GM10266 (cell line): ENCODE results near the gene GLT8D2.

ENCODE experiments used
- DNase-seq: peaks from one replicate; pipeline ENCODE4 v3.0.0; 2012; ENCODE audit errors: extremely low spot score
- TF ChIP-seq, protein P1 (sequence below): IDR thresholded peaks from 2 replicates; pipeline ENCODE4 v1.5.1; 2012; ENCODE audit warnings: mild to moderate bottlenecking, low read depth; ENCODE audit not compliant: control insufficient read depth, insufficient read depth; ENCODE audit errors: missing control alignments

Gene GLT8D2

GRCh38 chr12:103997286-103997900 is 52.6 kb downstream of the GLT8D2 start:
- no peak for DNase-seq
- TF ChIP-seq, protein P1, sequence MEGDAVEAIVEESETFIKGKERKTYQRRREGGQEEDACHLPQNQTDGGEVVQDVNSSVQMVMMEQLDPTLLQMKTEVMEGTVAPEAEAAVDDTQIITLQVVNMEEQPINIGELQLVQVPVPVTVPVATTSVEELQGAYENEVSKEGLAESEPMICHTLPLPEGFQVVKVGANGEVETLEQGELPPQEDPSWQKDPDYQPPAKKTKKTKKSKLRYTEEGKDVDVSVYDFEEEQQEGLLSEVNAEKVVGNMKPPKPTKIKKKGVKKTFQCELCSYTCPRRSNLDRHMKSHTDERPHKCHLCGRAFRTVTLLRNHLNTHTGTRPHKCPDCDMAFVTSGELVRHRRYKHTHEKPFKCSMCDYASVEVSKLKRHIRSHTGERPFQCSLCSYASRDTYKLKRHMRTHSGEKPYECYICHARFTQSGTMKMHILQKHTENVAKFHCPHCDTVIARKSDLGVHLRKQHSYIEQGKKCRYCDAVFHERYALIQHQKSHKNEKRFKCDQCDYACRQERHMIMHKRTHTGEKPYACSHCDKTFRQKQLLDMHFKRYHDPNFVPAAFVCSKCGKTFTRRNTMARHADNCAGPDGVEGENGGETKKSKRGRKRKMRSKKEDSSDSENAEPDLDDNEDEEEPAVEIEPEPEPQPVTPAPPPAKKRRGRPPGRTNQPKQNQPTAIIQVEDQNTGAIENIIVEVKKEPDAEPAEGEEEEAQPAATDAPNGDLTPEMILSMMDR, result no peak

DNA sequence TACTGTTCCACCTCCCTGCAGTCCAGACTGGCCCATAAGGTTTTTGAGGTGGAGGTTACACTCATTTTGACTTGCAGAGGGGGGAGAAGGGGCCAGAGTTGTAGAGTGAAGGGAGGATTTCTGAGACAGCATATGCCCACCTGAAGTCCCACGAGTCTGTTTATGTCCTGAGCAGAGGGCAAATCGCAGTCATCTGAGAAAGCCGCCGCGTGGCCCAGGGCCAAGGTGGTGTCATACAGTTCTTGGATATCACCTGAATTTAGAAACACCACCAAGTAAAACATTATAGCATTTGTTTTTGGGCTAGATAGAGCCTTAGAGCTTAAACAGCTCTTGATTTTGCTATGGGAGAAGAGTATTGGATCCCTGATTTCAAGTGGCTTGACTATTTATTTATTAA is 53.4 kb downstream of the GLT8D2 start:
- no peak for DNase-seq
- TF ChIP-seq, protein P1, result no peak

DNA sequence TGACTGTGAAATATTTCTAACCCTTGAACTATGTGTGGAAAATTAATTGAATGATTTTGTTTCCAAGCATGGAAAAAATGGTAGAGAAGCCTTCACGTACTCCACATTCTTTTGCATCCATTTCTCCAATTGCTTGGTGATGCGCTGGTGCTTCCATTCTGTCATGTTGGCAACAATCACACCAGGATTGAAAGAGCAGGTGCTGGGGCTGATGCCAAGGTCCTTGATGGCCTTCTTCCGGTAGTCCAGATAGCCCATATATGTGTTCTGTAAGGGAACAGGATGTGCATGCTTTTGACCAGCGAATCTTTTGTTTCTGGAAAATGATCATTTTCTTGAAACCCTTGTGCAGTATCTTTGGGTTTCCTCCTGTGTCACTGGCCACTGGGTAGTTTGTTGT is 55.8 kb downstream of the GLT8D2 start:
- TF ChIP-seq, protein P1, result no peak
- no peak for DNase-seq

- TF ChIP-seq, protein P1, result no peak
- DNase-seq, result no peak
Measured at GRCh38 chr12:103986829-103987228, 63.2 kb downstream of the GLT8D2 start.

GRCh38 chr12:103978384-103978982 is 71.5 kb downstream of the GLT8D2 start:
- TF ChIP-seq, protein P1, result no peak
- DNase-seq, result no peak

DNA sequence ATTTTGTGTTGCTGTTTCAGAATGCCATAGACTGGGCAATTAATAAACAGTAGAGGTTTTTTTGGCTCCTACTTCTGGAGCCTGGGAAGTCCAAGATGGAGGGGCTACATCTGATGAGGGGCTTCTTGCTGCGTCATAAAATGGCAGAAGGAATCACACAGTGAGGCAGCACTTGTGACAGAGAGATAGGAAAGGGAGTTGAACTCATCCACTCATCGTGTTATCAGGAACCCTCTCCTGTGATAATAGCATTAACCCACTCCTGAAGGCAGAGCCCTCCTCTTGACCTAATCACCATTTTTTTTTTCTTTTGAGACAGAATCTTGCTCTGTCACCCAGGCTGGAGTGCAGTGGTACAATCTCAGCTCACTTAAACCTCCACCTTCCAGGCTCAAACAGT is 74.6 kb downstream of the GLT8D2 start:
- TF ChIP-seq, protein P1, result no peak
- DNase-seq, result no peak

DNA sequence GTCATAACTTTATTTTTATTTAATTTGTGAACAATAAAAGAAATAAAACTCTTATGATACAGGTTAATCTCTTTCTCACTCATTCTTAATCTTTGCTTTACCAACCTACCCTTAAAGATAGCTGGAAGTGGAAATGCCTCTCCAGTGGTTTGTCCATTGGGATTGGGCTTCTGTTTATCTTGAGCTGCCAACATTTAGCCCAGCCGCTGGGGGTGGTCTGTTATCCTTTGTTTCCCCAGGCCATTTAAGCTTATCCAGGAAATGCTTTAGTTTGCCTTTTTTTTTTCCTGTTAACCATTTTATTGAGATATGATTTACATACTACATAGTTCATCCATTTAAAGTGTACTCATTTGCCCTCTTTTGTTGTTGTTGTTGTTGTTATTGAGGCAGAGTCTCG is 76.1 kb downstream of the GLT8D2 start:
- no peak for DNase-seq
- TF ChIP-seq, protein P1, result no peak
